Uterus (tissue), 4 donors: ENCODE data around the gene COL24A1. TPM values are rescaled to one million over a fixed set of nuclear protein-coding genes. Genes with fewer than 3 reads are reported as not detected.
"Not testable (repeated sequence)": the region's sequence is repeated elsewhere in the genome, so short reads cannot be mapped to it uniquely, and the experiment has no call there.

Experiments used
- DNase-seq, 2 donors: peaks; one replicate each; pipeline ENCODE4 v3.0.0-alpha.2; 2019 to 2020
- H3K27ac ChIP-seq, 2 donors: fragments of 200-600 bp; sonication (generic); 1 replicate in 1 of 2; 2 replicates in 1 of 2; pipeline ENCODE4 v1.5.1; 2016 to 2018
- H3K27me3 ChIP-seq, 2 donors: fragments of 200-600 bp; sonication (generic); one replicate each; pipeline ENCODE4 v1.5.1; 2018 to 2019; ENCODE audit warnings: control low read depth in 1 of 2
- H3K36me3 ChIP-seq, 2 donors: fragments of 200-600 bp; sonication (generic); one replicate each; pipeline ENCODE4 v1.5.1; 2019; ENCODE audit warnings: control low read depth in 1 of 2
- H3K4me1 ChIP-seq, 2 donors: fragments of 200-600 bp; sonication (generic); one replicate each; pipeline ENCODE4 v1.5.1; 2018 to 2019; ENCODE audit warnings: control low read depth in 1 of 2
- H3K4me3 ChIP-seq, 2 donors: fragments of 200-600 bp; sonication (generic); 1 replicate in 1 of 2; 2 replicates in 1 of 2; pipeline ENCODE4 v1.5.1; 2018 to 2019; ENCODE audit warnings: mild to moderate bottlenecking in 1 of 2
- H3K9me3 ChIP-seq, 2 donors: fragments of 200-600 bp; sonication (generic); one replicate each; pipeline ENCODE4 v1.5.1; 2019; ENCODE audit warnings: control low read depth in 1 of 2
- CTCF ChIP-seq, 4 experiments: fragments of 200-600 bp in 2 of 4; fragments of 450-650 bp in 2 of 4; sonication (generic) in 2 of 4; IDR thresholded peaks; one replicate each; pipeline ENCODE4 v1.5.1; 2016 to 2019; ENCODE audit warnings: antibody characterized with exemption in 4 of 4, mild to moderate bottlenecking in 2 of 4, moderate library complexity in 1 of 4
- POLR2A ChIP-seq, 2 donors: fragments of 450-650 bp; IDR thresholded peaks; one replicate each; pipeline ENCODE4 v1.6.1; 2016; ENCODE audit warnings: antibody characterized with exemption in 2 of 2, mild to moderate bottlenecking in 1 of 2, moderate library complexity in 1 of 2
- intact Hi-C: fragments of 100-400 bp; cut with DNase I; formaldehyde crosslinking; loops from one replicate; pipeline ENCODE4 v1.15.1; 2023; ENCODE audit warnings: low total_unique reads
- total RNA-seq, 4 donors: library from RNA; depleted of rRNA in 3 of 4; stranded (reverse); fragments of >200 nt in 3 of 4; gene quantifications; one replicate each; pipeline versions ENCODE4 v1.1.0 to v1.2.4, GENCODE V29; 2014 to 2023
- donor health status: DM: yes; HTN: yes; CAD: no.

The COL24A1 gene
- total RNA-seq, 4 donors from 2014 or later: 0.37 to 9.1 TPM; not detected in 2

- no peaks in the 10 kb centered on the region for H3K36me3 ChIP-seq
- H3K27ac ChIP-seq: no peak overlapping the region
- no peak for TF ChIP-seq POLR2A (IDR thresholded peaks at IDR 0.05)
- no peak for TF ChIP-seq CTCF (IDR thresholded peaks at IDR 0.05)
- intact Hi-C loops: no loop called here
- no peaks in the 10 kb centered on the region for H3K9me3 ChIP-seq
- H3K4me3 ChIP-seq: no peak overlapping the region
- H3K4me1 ChIP-seq: no peaks in the 10 kb centered on the region
- no peak for DNase-seq
- H3K27me3 ChIP-seq: no peaks in the 10 kb centered on the region
These were observed 319.8 kb downstream of the COL24A1 start for GRCh38 chr1:85836736-85837135.

GRCh38 chr1:85833165-85833564 is 323.4 kb downstream of the COL24A1 start:
- H3K9me3 ChIP-seq, H3K36me3 ChIP-seq, DNase-seq, H3K27ac ChIP-seq, H3K4me1 ChIP-seq, H3K4me3 ChIP-seq, H3K27me3 ChIP-seq, intact Hi-C loops: not testable (repeated sequence)

GRCh38 chr1:85830837-85831236 is 325.7 kb downstream of the COL24A1 start:
- no peak for DNase-seq
- Histone ChIP-seq H3K36me3 (no peaks in the 10 kb centered on the region), H3K27ac (no peak overlapping the region), H3K27me3 (no peaks in the 10 kb centered on the region), H3K4me1 (no peaks in the 10 kb centered on the region), H3K4me3 (no peak overlapping the region), H3K9me3 (no peaks in the 10 kb centered on the region)
- intact Hi-C loops: no loop called here
- TF ChIP-seq POLR2A (IDR thresholded peaks at IDR 0.05) (no peak), CTCF (IDR thresholded peaks at IDR 0.05) (no peak)

- Histone ChIP-seq H3K4me1 (no peaks in the 10 kb centered on the region), H3K36me3 (no peaks in the 10 kb centered on the region), H3K27ac (no peak overlapping the region), H3K9me3 (no peaks in the 10 kb centered on the region), H3K27me3 (no peaks in the 10 kb centered on the region), H3K4me3 (no peak overlapping the region)
- DNase-seq: no peak
- intact Hi-C loops: no loop called here
- TF ChIP-seq CTCF (IDR thresholded peaks at IDR 0.05): no peak
- no peak for TF ChIP-seq POLR2A (IDR thresholded peaks at IDR 0.05)
These were observed 332.3 kb downstream of the COL24A1 start for GRCh38 chr1:85824066-85824840.

GRCh38 chr1:85822696-85823095 is 333.9 kb downstream of the COL24A1 start:
- TF ChIP-seq CTCF (IDR thresholded peaks at IDR 0.05): no peak
- TF ChIP-seq POLR2A (IDR thresholded peaks at IDR 0.05): no peak
- no peak overlapping the region for H3K27ac ChIP-seq
- DNase-seq: no peak
- intact Hi-C loops: no loop called here
- H3K4me1 ChIP-seq: no peaks in the 10 kb centered on the region
- H3K27me3 ChIP-seq: no peaks in the 10 kb centered on the region
- H3K36me3 ChIP-seq: no peaks in the 10 kb centered on the region
- no peak overlapping the region for H3K4me3 ChIP-seq
- no peaks in the 10 kb centered on the region for H3K9me3 ChIP-seq
